ENCODE results near the gene SPAG9. TPM values are rescaled to one million over a fixed set of nuclear protein-coding genes. Genes with fewer than 3 reads are reported as not detected.

SPAG9 gene
- total RNA-seq, 1 experiment from 2014 or later, result 54.3 TPM

- Histone ChIP-seq H3K14ac (ENCODE audit: insufficient read depth, low read length) (no peak overlapping the region), H3K56ac (ENCODE audit: insufficient read length, low read depth, low read length) (no peak overlapping the region), H2BK20ac (ENCODE audit: low read depth, low read length, poor library complexity, severe bottlenecking) (no peak overlapping the region), H3K23me2 (ENCODE audit: insufficient read length, low read depth, low read length, poor library complexity, severe bottlenecking) (no peaks in the 10 kb centered on the region), H3K9ac (ENCODE audit: extremely low read depth, insufficient read length, low read length) (no peak overlapping the region), H3K4me1 (ENCODE audit: insufficient read depth, low read length) (peaks cover 3% of the 10 kb centered on the region; the same call in 1 of the 2 replicates), H2AK5ac (ENCODE audit: insufficient read length, low read length) (no peak overlapping the region), H3K4ac (ENCODE audit: low read depth, low read length) (no peak overlapping the region), H3K9me3 (ENCODE audit: control insufficient read depth, low read depth, low read length) (no peaks in the 10 kb centered on the region), H3K79me1 (ENCODE audit: insufficient read depth, low read depth, low read length, poor library complexity, severe bottlenecking) (no peaks in the 10 kb centered on the region), H4K91ac (ENCODE audit: insufficient read length, low read depth, low read length) (no peak overlapping the region), H3K4me2 (ENCODE audit: insufficient read depth, insufficient read length, low read length) (no peak overlapping the region), H4K20me1 (ENCODE audit: control insufficient read depth, insufficient read depth, insufficient read length) (no peaks in the 10 kb centered on the region), H2BK120ac (ENCODE audit: low read depth, low read length, poor library complexity, severe bottlenecking) (no peak overlapping the region), H3K18ac (ENCODE audit: insufficient read length, low read depth, low read length) (no peak overlapping the region), H4K5ac (ENCODE audit: insufficient read length, low read depth, low read length) (no peak overlapping the region), H2BK15ac (ENCODE audit: low read depth, low read length) (no peak overlapping the region), H2AFZ (ENCODE audit: low read length) (no peak overlapping the region), H3K23ac (ENCODE audit: insufficient read length, low read depth, low read length) (no peak overlapping the region), H3K79me2 (ENCODE audit: insufficient read depth, low read length) (no peaks in the 10 kb centered on the region), H2BK12ac (ENCODE audit: insufficient read length, low read depth, low read length) (no peak overlapping the region), H2BK5ac (ENCODE audit: insufficient read length, low read length) (no peak overlapping the region), H3T11ph (ENCODE audit: low read length) (no peak overlapping the region), H4K8ac (replicated peaks; ENCODE audit: insufficient read length, low read depth, low read length) (no peak overlapping the region), H3K27ac (ENCODE audit: insufficient read length, low read depth, low read length) (no peak overlapping the region), H3K27me3 (ENCODE audit: insufficient read depth, low read length) (no peaks in the 10 kb centered on the region)
- Mint-ChIP-seq H3K36me3 (ENCODE audit: insufficient read depth in 1 of 3, low read depth in 3 of 3) (no peaks in the 10 kb centered on the region), H3K27ac (no peak overlapping the region), H3K4me1 (peaks cover 28% of the 10 kb centered on the region in 2 experiments), H3K4me3 (no peak overlapping the region), H3K9me3 (no peaks in the 10 kb centered on the region), H3K27me3 (ENCODE audit: low read depth) (no peaks in the 10 kb centered on the region)
- DNase-seq, result no peak
- no CpG with 5 or more reads among the region's 4 CpGs for WGBS (ENCODE audit: extremely low coverage, insufficient read length, low lambda C conversion rate)
- no peak for TF ChIP-seq CTCF (conservative IDR thresholded peaks at IDR 0.05)
Observed at GRCh38 chr17:50956409-50956749, 164.3 kb downstream of the SPAG9 start.

All from H9 (cell line).